ENCODE measurements around the gene AUTS2. TPM values are rescaled to one million over a fixed set of nuclear protein-coding genes. Genes with fewer than 3 reads are reported as not detected.

Gene AUTS2
- total RNA-seq, 5 donors from 2014 or later (not counting 1 experiment from before 2014, with no cell fraction given): 10.6 to 66.2 (median 37.6) TPM

GRCh38 chr7:70460071-70460470, 861.8 kb downstream of the AUTS2 start:
- Mint-ChIP-seq H3K27me3 (no peaks in the 10 kb centered on the region), H3K9me3 (no peaks in the 10 kb centered on the region), H3K36me3 (no peaks in the 10 kb centered on the region), H3K4me1 (peaks cover 29 to 33% (median 30%) of the 10 kb centered on the region in 3 donors), H3K4me3 (no peak overlapping the region), H3K27ac (no peak overlapping the region)
- ChIA-PET CTCF (no interaction called here), POLR2A (no interaction called here)
- 89% methylated on average over 7 of the region's 10 CpGs for WGBS (ENCODE audit: insufficient coverage)
- Histone ChIP-seq H3K36me3 (ENCODE audit: control insufficient read depth in 2 of 2, extremely low read depth in 1 of 2, insufficient read depth in 1 of 2, low read length in 1 of 2) (no peaks in the 10 kb centered on the region), H3K9me3 (no peaks in the 10 kb centered on the region), H3K27ac (ENCODE audit: low read length) (no peak overlapping the region), H3K4me3 (ENCODE audit: control insufficient read depth in 1 of 2, extremely low read depth in 1 of 2, low read length in 1 of 2) (no peak overlapping the region), H3K27me3 (replicated peaks in 1 of 2; ENCODE audit: control insufficient read depth in 2 of 2, extremely low read depth in 1 of 2, insufficient read depth in 2 of 2, low read length in 1 of 2) (no peaks in the 10 kb centered on the region), H3K4me1 (ENCODE audit: control insufficient read depth in 1 of 2, extremely low read depth in 1 of 2, insufficient read depth in 2 of 2, low read length in 2 of 2) (peaks cover 24 to 33% of the 10 kb centered on the region in 2 experiments)
- DNase-seq (no peak), ATAC-seq (replicated peaks in 1 of 4) (no peak)

- ATAC-seq (replicated peaks in 1 of 4) (no peak), DNase-seq (no peak)
- no peaks in the 10 kb centered on the region for H3K27me3 Mint-ChIP-seq
- Histone ChIP-seq H3K9me3 (no peaks in the 10 kb centered on the region), H3K27me3 (replicated peaks in 1 of 2; ENCODE audit: control insufficient read depth in 2 of 2, extremely low read depth in 1 of 2, insufficient read depth in 2 of 2, low read length in 1 of 2) (no peaks in the 10 kb centered on the region), H3K27ac (ENCODE audit: low read length) (no peak overlapping the region), H3K4me1 (ENCODE audit: control insufficient read depth in 1 of 2, extremely low read depth in 1 of 2, insufficient read depth in 2 of 2, low read length in 2 of 2) (peaks cover 24 to 33% of the 10 kb centered on the region in 2 experiments), H3K4me3 (ENCODE audit: control insufficient read depth in 1 of 2, extremely low read depth in 1 of 2, low read length in 1 of 2) (no peak overlapping the region), H3K36me3 (ENCODE audit: control insufficient read depth in 2 of 2, extremely low read depth in 1 of 2, insufficient read depth in 1 of 2, low read length in 1 of 2) (no peaks in the 10 kb centered on the region)
- H3K4me3 Mint-ChIP-seq: no peak overlapping the region
- H3K27ac Mint-ChIP-seq: no peak overlapping the region
- POLR2A ChIA-PET: no interaction called here
- CTCF ChIA-PET: no interaction called here
- WGBS (ENCODE audit: insufficient coverage): 76% methylated on average over 4 of the region's 6 CpGs
- H3K4me1 Mint-ChIP-seq: peaks cover 28 to 30% (median 29%) of the 10 kb centered on the region in 3 donors
- no peaks in the 10 kb centered on the region for H3K9me3 Mint-ChIP-seq
- H3K36me3 Mint-ChIP-seq: no peaks in the 10 kb centered on the region
These were observed 862.3 kb downstream of the AUTS2 start for GRCh38 chr7:70460562-70460961.

GRCh38 chr7:70463352-70463938, 865.2 kb downstream of the AUTS2 start:
- no peaks in the 10 kb centered on the region for H3K27me3 Mint-ChIP-seq
- H3K4me1 Mint-ChIP-seq: peaks cover 5 to 11% (median 6%) of the 10 kb centered on the region in 3 donors
- Histone ChIP-seq H3K27me3 (replicated peaks in 1 of 2; ENCODE audit: control insufficient read depth in 2 of 2, extremely low read depth in 1 of 2, insufficient read depth in 2 of 2, low read length in 1 of 2) (no peaks in the 10 kb centered on the region), H3K9me3 (no peaks in the 10 kb centered on the region), H3K4me3 (ENCODE audit: control insufficient read depth in 1 of 2, extremely low read depth in 1 of 2, low read length in 1 of 2) (no peak overlapping the region), H3K4me1 (ENCODE audit: control insufficient read depth in 1 of 2, extremely low read depth in 1 of 2, insufficient read depth in 2 of 2, low read length in 2 of 2) (peaks cover 0 to 14% of the 10 kb centered on the region in 2 experiments), H3K36me3 (ENCODE audit: control insufficient read depth in 2 of 2, extremely low read depth in 1 of 2, insufficient read depth in 1 of 2, low read length in 1 of 2) (no peaks in the 10 kb centered on the region), H3K27ac (ENCODE audit: low read length) (no peak overlapping the region)
- no peaks in the 10 kb centered on the region for H3K9me3 Mint-ChIP-seq
- WGBS (ENCODE audit: insufficient coverage): 100% methylated on average over 1 of the region's 5 CpGs
- POLR2A ChIA-PET: no interaction called here
- no peak for DNase-seq
- no peak overlapping the region for H3K4me3 Mint-ChIP-seq
- CTCF ChIA-PET: no interaction called here
- no peak overlapping the region for H3K27ac Mint-ChIP-seq
- no peak for ATAC-seq (replicated peaks in 1 of 4)
- no peaks in the 10 kb centered on the region for H3K36me3 Mint-ChIP-seq

- Histone ChIP-seq H3K27me3 (replicated peaks in 1 of 2; ENCODE audit: control insufficient read depth in 2 of 2, extremely low read depth in 1 of 2, insufficient read depth in 2 of 2, low read length in 1 of 2) (no peaks in the 10 kb centered on the region), H3K27ac (ENCODE audit: low read length) (no peak overlapping the region), H3K9me3 (no peaks in the 10 kb centered on the region), H3K36me3 (ENCODE audit: control insufficient read depth in 2 of 2, extremely low read depth in 1 of 2, insufficient read depth in 1 of 2, low read length in 1 of 2) (no peaks in the 10 kb centered on the region), H3K4me3 (ENCODE audit: control insufficient read depth in 1 of 2, extremely low read depth in 1 of 2, low read length in 1 of 2) (no peak overlapping the region), H3K4me1 (ENCODE audit: control insufficient read depth in 1 of 2, extremely low read depth in 1 of 2, insufficient read depth in 2 of 2, low read length in 2 of 2) (peaks cover 0 to 9% of the 10 kb centered on the region in 2 experiments)
- peaks cover 3 to 8% (median 3%) of the 10 kb centered on the region in 3 donors for H3K4me1 Mint-ChIP-seq
- 46% methylated on average over 3 of the region's 5 CpGs for WGBS (ENCODE audit: insufficient coverage)
- no peak overlapping the region for H3K27ac Mint-ChIP-seq
- H3K9me3 Mint-ChIP-seq: no peaks in the 10 kb centered on the region
- ChIA-PET CTCF (no interaction called here), POLR2A (interaction anchor here in 1 of 2 donors (0.6 kb wide), 1 partner anchor 206 kb away, joined by 3 read pairs; no protein-coding TSS in a partner anchor)
- no peaks in the 10 kb centered on the region for H3K36me3 Mint-ChIP-seq
- no peak overlapping the region for H3K4me3 Mint-ChIP-seq
- ATAC-seq (replicated peaks in 1 of 4) (no peak), DNase-seq (no peak)
- H3K27me3 Mint-ChIP-seq: no peaks in the 10 kb centered on the region
These were observed 868.6 kb downstream of the AUTS2 start for GRCh38 chr7:70466725-70467364.

GRCh38 chr7:70470746-70471145, 872.5 kb downstream of the AUTS2 start:
- CTCF ChIA-PET: no interaction called here
- no peaks in the 10 kb centered on the region for H3K27me3 Mint-ChIP-seq
- peaks cover 3 to 8% (median 3%) of the 10 kb centered on the region in 3 donors for H3K4me1 Mint-ChIP-seq
- Histone ChIP-seq H3K9me3 (no peaks in the 10 kb centered on the region), H3K4me1 (ENCODE audit: control insufficient read depth in 1 of 2, extremely low read depth in 1 of 2, insufficient read depth in 2 of 2, low read length in 2 of 2) (peaks cover 0 to 9% of the 10 kb centered on the region in 2 experiments), H3K4me3 (ENCODE audit: control insufficient read depth in 1 of 2, extremely low read depth in 1 of 2, low read length in 1 of 2) (no peak overlapping the region), H3K27me3 (replicated peaks in 1 of 2; ENCODE audit: control insufficient read depth in 2 of 2, extremely low read depth in 1 of 2, insufficient read depth in 2 of 2, low read length in 1 of 2) (no peaks in the 10 kb centered on the region), H3K27ac (ENCODE audit: low read length) (no peak overlapping the region), H3K36me3 (ENCODE audit: control insufficient read depth in 2 of 2, extremely low read depth in 1 of 2, insufficient read depth in 1 of 2, low read length in 1 of 2) (no peaks in the 10 kb centered on the region)
- POLR2A ChIA-PET: no interaction called here
- no peak for ATAC-seq (replicated peaks in 1 of 4)
- no peak for DNase-seq
- no peaks in the 10 kb centered on the region for H3K36me3 Mint-ChIP-seq
- 77% methylated on average over 5 of the region's 10 CpGs for WGBS (ENCODE audit: insufficient coverage)
- H3K27ac Mint-ChIP-seq: no peak overlapping the region
- H3K9me3 Mint-ChIP-seq: no peaks in the 10 kb centered on the region
- no peak overlapping the region for H3K4me3 Mint-ChIP-seq

- ATAC-seq (replicated peaks in 1 of 4): no peak
- ChIA-PET POLR2A (interaction anchor here in 1 of 2 donors (0.6 kb wide), 1 partner anchor 100 kb away, joined by 3 read pairs; no protein-coding TSS in a partner anchor), CTCF (no interaction called here)
- Histone ChIP-seq H3K4me1 (ENCODE audit: control insufficient read depth in 1 of 2, extremely low read depth in 1 of 2, insufficient read depth in 2 of 2, low read length in 2 of 2) (no peaks in the 10 kb centered on the region), H3K27me3 (replicated peaks in 1 of 2; ENCODE audit: control insufficient read depth in 2 of 2, extremely low read depth in 1 of 2, insufficient read depth in 2 of 2, low read length in 1 of 2) (no peaks in the 10 kb centered on the region), H3K27ac (ENCODE audit: low read length) (no peak overlapping the region), H3K9me3 (no peaks in the 10 kb centered on the region), H3K4me3 (ENCODE audit: control insufficient read depth in 1 of 2, extremely low read depth in 1 of 2, low read length in 1 of 2) (no peak overlapping the region), H3K36me3 (ENCODE audit: control insufficient read depth in 2 of 2, extremely low read depth in 1 of 2, insufficient read depth in 1 of 2, low read length in 1 of 2) (no peaks in the 10 kb centered on the region)
- no peak for DNase-seq
- H3K9me3 Mint-ChIP-seq: no peaks in the 10 kb centered on the region
- no peaks in the 10 kb centered on the region for H3K36me3 Mint-ChIP-seq
- no peaks in the 10 kb centered on the region for H3K27me3 Mint-ChIP-seq
- H3K4me3 Mint-ChIP-seq: no peak overlapping the region
- H3K27ac Mint-ChIP-seq: no peak overlapping the region
- WGBS (ENCODE audit: insufficient coverage): no CpG with 5 or more reads among the region's 9 CpGs
- H3K4me1 Mint-ChIP-seq: no peaks in the 10 kb centered on the region
These were observed 874.4 kb downstream of the AUTS2 start for GRCh38 chr7:70472601-70473237.

Measured in T-cell (primary cell).